SK-N-DZ (cell line): ENCODE measurements around the gene SLC12A7.
A peak's percentile ranks its signal among the peaks of the same experiment; 100 is the strongest.

Source experiments
- DNase-seq: peaks from one replicate; pipeline ENCODE4 v3.0.0-alpha.2; 2015; ENCODE audit warnings: low spot score

The SLC12A7 gene

DNA sequence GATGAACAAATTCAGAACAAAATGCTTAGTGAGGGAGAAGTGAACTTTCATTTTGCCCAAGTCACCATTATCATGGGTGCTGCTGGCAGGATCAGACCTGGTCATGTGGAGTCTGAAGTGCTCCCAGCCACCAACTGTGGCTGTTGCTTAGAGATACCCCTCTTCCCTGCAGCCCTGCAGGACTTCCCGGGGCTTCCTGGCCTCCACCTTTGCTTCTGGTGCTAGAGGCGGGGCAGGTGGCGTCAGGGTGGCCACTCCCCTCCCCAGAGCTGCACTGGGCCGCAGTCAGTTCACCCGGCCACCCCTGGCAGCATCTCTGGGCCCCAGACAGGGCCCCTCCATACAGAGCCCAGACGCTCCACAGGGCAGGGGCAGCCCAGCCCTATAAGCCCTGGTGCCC is 30.0 kb upstream of the SLC12A7 start:
- no peak for DNase-seq

DNA sequence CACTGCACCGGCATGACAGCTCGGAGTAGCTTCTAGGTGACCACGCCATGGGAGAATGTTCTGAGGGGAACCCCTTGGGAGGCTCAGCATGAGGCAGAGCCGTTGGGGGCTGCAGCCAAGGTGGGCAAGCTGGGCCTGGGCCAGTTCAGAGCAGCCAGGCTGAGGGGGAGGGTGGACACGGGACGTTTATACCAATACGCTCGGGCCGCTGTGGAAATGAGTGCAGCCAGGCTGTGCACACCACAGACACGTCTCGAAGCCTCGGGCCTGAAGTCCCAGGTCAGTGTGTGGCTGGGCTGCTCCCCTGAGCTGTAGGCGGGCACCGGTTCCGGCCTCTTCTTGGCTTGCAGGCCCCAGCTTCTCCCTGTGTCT is 28.9 kb upstream of the SLC12A7 start:
- no peak for DNase-seq

DNA sequence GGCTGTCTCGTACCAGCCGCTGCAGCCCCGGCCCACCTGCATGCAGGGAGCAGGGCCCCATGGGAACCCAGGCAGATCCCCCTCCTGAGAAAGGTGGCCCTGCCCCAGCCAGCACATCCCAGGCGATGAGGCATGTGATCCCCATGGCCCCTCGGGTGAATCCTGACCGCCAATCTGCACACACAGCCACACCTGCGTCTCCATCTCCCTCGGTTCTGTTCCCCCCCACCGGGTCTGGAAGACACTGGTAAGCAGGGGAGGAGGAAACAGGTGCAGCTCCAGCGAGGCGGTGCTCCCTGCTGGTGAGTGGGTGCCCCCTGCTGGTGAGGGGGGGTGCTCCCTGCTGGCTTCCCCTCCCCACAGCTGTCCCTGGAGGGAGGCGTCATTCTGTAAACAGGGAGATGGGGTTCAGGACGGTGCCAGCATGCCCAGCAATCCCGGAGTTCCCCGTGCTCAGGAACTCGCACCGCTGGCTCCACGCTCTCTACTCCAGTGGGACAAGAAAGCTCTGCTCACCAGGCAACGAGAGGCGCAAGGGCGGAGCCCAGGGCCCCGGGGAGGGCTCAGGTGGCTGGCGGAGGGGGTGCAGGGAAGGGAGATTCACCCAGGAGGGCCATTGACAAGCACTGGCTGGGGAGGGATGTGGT is 28.4 kb upstream of the SLC12A7 start:
- peak; percentile 42 for DNase-seq

DNA sequence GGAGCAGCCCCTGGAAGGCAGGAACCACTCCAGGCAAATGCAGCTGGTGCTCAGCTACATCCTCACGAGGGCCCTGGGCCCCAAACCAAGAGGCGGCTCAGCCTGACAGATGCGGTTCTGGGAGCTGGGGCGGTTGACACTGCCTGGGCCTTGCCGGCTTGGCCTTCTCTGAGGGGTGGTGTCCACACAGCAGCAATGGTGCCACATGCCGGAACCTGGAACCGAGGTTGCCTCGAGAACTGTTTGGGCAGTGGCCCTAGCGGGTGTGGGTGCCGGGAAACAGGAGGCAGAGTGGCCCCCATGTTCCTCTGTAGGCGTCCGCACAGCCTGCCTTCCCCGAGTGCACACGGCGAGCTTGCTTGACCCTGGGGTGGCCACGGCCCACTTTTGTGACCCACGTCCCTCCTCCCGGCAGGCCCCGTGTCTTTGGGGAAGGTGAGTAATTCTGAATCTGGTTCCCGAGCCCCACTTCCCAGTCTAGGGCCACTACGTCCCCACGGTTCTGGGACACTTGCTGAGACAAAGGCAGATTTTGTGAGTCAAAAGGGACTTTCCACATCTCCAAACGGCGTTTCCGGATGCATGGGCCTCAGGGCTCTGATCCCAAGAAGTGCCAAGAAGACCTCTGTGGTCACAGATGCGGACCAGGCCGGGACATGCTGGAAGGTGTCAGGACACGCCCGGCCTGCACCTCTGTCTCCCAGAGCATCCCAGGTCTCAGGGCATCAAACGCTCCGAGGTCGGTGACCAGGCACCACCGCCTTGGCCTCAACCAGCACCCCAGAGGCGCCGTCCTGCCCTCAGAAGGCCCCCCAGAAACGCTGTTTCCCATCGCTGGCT is 27.7 kb upstream of the SLC12A7 start:
- no peak for DNase-seq

DNA sequence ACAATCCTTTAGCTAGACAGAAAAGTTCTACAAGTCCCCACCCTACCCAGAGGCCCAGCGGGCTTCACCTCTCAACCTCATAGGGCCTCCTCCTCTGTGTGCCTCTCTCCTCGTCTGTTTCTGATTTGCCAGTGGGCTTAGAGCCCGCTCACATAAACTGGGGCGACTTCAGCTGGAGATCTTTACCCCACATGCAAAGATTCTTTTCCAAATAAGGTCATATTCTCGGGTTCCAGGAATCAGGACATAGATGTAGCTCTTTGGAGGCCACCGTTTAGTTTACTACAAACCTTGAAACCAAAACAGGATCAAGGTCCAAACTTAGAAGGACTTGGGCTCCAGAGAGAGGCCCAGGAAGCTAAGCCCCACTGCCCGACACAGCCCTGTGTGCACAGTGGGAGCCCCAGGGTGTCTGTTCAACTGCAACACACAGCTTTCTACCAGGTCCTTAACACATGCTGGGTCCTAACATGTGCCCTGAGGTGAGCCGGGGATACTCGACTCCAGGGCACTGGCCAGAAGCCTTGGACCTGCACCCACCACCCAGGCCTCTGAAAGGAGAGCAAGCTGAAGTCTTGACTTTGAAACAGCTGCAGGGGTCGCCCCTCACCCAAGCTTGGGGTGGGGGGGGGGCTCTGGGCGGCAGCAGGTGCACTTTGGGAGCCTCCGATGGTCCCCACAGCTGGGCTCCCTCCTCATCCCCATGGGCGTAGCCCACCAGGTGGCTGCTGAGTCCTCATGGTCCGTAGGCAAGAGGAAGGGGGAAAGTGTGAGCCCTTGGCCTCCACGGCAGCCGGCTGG is 26.8 kb upstream of the SLC12A7 start:
- no peak for DNase-seq

DNA sequence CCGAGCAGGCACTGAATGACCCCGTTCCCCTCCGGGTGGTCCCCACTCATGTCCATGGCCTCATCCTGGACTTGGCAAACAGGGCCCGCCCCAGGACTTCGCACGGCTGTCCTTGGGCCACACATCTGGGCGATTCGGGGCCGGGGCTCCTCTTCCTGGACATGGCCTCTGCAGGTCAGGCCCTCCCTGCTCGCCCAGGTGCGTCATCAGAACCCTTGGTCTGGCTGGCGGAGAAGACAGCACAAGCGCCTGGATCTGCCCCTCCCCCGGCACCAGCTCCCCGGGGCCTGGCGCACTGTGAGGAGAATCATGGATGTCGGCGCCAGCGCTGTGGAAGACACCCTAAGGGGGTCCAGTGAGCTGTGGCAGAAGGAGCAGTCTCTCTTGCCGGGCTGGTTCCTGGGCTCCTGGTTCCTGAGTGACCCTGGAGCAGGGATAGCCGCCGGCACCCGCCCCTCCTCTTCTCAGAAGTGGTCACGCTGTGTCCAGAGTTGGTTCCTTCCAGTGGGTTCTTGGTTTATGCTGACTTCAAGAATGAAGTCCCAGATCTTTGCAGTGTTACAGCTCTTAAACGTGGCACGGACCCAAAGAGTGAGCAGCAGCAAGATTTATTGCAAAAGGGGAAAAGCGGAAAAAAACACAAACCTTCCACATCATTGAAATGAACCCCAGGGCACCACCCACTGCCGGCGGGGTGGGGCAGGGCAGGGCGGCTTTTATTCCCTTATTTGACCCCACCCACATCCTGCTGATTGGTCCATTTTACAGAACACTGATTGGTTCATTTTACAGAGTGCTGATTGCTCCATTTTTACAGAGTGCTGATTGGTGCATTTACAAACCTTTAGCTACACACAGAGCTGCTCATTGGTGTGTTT is 25.9 kb upstream of the SLC12A7 start:
- no peak for DNase-seq

DNA sequence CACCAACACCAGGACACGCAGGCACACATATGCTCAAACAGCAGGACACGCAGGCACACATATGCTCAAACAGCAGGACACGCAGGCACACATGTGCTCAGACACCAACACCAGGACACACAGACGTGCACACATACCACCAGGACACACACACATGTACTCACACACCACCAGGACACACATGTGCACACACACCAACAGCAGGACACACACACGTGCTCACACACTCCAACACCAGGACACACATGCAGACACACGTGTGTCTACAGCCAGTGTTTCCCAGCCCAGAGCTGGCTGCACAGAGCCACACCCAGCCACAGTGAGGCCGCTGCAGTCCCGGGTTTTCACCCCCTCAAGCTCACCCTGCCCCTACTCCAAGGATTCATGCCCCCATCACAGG is 25.0 kb upstream of the SLC12A7 start:
- DNase-seq: no peak

DNA sequence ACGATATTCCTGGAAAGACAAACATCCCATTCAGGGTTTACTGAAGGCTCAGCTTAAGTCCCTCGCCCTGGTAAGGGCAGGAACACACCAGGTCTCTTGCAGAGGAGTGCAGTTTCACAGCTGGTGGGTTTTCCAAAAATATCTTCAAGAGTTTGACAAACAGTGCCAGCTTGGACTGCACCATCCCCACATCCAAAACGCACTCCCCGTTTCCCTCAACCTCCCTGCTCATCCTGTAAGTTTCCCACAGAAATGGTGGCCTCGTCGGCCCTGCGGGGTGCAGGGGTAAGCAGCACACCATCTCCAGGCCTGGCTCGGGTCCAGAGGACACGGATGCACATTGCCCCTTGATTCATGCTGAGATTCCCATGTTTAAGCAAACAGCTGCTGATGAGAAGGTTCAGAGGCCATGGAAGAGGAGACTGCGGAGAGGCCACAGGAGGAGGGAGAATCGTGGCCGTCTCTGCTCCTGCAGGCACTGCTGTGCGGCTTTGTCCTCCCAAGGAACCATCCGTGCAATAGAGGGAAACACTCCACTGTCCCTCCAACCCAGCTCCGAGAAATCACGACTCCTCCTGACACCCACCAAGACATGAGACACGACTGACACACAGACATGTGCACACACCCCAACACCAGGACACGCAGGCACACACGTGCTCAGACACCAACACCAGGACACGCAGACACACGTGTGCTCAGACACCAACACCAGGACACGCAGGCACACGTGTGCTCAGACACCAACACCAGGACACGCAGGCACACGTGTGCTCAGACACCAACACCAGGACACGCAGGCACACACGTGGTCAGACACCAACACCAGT is 24.0 kb upstream of the SLC12A7 start:
- no peak for DNase-seq

DNA sequence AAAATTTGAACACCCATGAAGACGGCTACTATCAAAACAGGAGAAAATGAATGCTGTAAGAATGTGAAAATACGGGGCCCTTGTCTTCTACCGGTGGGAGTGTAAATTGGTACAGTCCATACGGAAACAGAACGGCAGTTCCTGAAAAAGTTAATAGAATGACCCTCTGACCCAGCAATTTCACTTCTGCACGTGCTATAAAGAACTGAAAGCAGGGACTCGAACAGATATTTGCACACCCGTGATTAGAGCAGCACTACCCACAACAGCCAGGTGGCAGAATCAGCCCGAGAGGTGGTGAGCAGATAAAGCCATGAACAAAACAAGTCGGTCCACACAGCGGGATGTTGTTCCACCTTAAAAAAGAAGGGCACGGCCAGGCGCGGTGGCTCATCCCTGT is 22.6 kb upstream of the SLC12A7 start:
- no peak for DNase-seq

DNA sequence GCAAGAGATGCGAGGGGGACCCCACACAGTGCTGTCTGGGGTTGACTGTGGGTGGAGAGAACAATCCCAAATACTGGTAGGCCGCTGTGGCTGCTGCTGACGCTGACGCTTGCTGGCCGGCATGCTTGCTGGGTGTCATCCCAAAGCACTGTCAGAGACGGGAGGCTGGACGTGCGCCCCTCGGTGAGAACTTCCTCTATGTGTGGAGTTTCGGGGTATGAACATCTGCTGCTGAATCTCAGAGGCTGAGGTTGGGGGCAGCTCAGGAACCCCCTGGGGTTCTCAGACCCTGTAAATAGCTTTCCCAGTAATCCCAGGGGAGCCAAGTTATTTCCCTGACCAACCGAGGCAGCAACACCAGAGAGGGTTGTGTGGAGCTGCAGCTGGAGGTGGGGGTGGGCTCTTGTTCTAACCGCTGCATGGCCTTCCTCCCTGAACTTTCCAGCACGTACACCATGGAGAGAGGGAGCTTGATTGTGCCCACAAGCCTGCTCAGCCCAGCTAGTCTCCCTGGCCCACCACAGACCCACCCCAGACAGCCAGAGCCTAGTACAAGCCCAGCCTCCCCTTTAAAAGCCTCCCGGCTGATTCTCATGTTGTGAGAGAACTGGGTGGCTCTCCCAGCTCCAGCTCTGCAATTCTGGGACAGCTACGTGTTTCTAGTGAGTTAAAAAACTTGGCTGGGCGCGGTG is 21.8 kb upstream of the SLC12A7 start:
- DNase-seq: no peak

DNA sequence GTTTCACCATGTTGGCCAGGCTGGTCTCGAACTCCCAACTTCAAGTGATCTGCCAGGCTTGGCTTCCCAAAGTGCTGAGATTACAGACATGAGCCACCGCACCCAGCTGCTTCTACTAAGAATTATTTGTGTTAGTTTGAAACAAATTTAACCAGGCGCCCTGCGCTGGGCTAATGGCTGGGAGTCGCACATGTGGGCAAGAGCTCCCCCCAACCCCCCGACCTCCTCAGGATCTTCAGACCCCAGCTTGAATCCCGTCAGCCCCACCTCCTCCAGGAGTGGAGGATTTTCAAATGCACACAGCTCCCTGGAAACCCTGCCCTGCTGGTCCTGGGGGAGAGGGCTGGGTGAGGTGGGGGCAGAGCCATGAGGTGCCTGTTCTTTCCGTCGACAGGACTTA is 21.2 kb upstream of the SLC12A7 start:
- no peak for DNase-seq

DNA sequence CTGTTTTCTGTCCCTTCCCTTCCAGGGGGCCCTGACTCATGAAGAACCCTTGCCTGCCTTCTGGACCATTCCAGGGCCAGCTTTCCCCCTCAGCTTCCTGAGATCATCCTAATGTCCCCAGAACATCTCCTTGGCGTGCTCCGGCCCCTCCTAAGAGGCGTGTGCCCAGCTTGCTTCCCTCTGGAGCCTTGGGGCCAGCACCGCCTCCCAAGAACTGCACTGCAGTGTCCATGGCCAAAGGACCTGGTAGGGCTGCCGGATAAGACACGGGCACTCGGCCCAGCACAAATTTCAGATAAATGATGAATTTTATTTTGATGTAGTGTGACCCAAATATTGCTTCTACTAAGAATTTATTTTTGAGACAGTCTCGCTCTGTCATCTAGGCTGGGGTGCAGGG is 20.7 kb upstream of the SLC12A7 start:
- no peak for DNase-seq

DNA sequence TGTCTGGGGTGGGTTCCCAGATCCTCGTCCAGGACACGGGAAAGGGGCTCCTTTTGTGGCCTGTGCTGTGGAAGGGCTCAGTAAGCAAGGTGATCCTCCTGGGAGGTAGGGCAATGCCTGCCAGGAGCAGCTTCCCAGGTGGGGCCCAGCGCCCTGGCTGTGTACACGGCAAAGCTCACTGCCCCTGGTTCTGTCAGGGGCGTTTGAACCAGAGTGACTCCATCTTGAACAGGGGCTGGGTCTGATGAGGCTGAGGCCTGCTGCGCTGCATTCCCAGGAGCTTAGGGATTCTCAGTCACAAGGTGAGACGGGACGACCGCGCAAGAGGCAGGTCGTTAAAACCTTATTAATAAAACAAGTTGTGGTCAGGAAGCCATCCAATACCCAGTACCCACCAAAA is 19.9 kb upstream of the SLC12A7 start:
- DNase-seq: no peak

DNA sequence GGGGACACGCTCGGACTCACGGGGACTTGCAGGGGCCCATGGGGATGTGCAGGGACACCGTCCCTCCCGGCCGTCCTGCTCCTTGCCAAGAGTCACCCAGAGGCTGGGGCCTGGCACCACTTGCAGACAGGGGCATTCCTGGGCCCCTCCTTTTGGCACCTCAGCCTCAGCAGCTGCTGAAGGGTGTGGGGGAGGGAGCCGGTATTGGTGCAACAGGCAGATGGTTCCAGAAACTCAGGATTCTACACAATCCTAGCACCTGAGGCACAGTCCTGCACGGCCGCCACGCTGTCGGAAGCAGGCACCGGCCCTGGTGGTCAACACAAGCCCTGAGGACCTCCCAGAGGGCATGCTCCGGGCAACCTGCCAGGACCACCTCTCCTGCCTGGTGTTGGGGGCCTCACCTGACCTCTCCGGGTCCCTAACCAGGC is 19.3 kb upstream of the SLC12A7 start:
- no peak for DNase-seq

DNA sequence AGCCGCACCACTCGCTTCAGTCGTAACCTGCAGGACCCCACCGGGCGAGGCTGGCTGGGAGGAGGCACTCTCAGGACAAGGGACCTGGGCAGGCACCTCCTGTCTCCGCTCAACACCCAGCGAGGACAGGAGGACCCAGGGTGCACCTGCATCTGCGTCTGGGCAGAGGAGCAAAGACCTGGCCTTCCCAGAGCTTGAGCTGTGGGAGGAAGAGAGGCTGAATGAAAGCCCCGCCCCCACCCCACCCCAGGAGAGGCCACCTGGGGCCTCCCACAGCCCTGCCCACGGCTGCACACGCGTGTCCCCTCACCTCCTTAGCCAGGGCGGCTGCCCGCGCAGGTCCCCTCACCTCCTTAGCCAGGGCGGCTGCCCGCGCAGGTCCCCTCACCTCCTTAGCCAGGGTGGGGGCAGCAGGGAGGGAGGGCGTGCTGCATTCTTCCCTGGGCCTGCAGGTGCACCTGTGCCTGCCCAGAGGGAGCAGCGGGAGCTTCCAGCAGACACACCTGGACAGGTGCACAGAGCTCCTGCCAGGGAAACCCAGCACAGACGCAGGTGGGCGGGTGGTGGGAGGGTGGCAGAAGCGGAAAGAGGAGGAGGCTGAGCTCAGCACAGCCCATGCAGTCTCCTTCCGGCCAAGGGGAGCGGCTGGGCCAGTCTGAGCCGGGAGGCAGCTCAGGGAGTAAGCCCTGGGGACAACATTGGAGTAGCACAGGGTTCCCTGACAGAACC is 18.5 kb upstream of the SLC12A7 start:
- DNase-seq: no peak

DNA sequence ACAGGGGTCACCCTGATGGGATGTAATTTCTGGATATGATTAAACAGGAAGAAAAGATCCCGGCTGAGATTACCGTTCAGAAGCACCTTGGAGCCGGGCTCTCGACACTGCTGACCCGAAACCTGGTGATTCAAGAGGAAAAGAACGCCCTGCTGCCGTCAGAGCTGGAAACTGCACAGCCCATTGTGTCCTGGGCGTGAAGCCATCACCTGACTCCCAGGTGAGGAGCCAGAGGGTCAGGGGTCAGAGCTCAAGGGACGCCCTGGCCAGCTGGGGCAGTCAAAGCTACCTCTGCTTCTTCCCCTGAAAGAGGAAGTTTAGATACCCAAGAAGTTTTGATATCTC is 17.8 kb upstream of the SLC12A7 start:
- no peak for DNase-seq

DNA sequence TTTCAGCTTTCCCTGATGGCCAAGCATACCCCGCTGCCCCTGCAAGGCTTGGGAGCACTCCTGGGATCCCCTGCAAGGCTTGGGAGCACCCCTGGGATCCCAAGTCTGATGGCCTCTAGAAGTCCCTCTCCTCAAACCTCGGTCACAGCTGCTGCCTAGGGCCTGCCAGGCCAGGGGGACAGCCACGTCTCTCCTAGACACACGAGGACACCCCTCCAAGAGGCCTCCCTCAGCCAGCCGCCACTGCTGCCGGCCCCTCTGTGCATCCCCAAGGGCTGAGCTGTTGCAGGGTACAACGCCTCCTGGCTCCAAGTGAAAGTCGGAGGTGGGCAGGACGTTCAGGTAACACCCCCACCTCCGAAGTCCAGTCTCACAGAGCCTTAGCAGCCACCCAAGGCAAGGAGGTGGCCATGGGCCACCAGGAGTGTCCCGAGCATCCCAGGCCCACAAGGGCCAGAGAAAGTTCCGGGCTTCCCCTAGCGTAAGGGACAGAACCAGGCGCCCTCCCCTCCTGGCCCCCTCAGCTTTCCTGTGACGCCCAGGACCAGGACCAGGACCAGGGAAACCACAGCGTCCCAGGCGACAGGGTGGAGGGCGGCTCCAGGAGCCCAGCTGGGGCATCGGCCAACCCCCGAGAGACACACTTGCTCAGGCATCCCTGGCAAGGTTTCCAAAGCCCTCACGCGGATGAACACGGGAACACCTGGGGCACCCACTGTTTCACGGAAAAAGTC is 17.3 kb upstream of the SLC12A7 start:
- DNase-seq: no peak

DNA sequence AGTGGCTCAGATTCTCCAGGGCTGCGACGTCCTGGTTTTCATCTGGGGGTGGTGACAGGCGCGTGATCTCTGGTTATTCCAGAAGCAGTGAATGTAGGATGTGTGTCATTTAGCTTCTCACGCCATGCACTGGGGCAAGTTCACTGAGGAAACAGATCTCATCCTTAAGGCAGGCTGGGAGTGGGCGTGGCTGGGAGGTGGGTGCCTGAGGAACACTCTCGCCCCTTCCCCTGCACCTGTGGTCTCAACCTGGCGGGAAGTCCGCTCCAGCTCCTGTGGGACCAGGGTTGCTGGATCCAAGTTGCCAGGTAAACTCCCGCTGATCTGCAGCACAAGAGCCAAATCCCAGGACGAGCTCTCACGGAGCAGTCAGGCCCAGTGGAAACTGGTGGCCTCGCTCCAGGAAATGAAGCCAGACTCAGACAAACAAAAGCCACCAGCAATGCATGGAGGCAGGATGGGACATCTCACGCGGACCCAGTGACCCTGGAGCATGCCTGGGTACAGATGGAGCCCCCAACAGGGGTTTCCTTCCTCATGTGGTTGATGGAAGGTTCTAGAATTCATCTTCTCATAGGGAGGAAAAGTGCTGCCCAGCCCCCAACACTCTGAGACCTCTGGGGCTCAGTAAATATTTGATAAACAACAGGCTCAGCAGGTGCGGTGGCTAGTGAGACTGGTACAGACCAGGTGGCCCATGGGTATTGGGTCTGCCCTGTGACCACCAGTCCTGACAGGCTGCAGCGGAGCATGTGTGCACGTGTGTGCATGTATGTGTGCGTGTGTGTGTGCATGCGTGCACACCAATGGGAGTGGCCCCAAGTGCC is 16.3 kb upstream of the SLC12A7 start:
- peak; percentile 35 for DNase-seq
